ENCODE results near the gene TMEM14C. TPM values are rescaled to one million over a fixed set of nuclear protein-coding genes. Genes with fewer than 3 reads are reported as not detected.
"Not testable (repeated sequence)": the region's sequence is repeated elsewhere in the genome, so short reads cannot be mapped to it uniquely, and the experiment has no call there.

Gene TMEM14C
- polyA plus RNA-seq, 3 donors = 167 to 182 (median 173) TPM

GRCh38 chr6:10720960-10721849 lies 1.7 kb upstream of the TMEM14C start:
- not testable (repeated sequence) for DNase-seq (ENCODE audit: low read depth in 3 of 3, low spot score in 2 of 3)

- DNase-seq (ENCODE audit: low read depth in 3 of 3, low spot score in 2 of 3) = no peak
Measured at GRCh38 chr6:10721850-10722569, 860 bp upstream of the TMEM14C start.

- no peak for DNase-seq (ENCODE audit: low read depth in 3 of 3, low spot score in 2 of 3)
Measured at GRCh38 chr6:10722570-10722819, 375 bp upstream of the TMEM14C start.

- DNase-seq (ENCODE audit: low read depth in 3 of 3, low spot score in 2 of 3) = no peak
Measured at GRCh38 chr6:10723567-10723881, 654 bp downstream of the TMEM14C start.

GRCh38 chr6:10725044-10725443 lies 2.2 kb downstream of the TMEM14C start:
- DNase-seq (ENCODE audit: low read depth in 3 of 3, low spot score in 2 of 3) = no peak

- no peak for DNase-seq (ENCODE audit: low read depth in 3 of 3, low spot score in 2 of 3)
Measured at GRCh38 chr6:10725716-10726115, 2.8 kb downstream of the TMEM14C start.

GRCh38 chr6:10730254-10730653 lies 7.4 kb downstream of the TMEM14C start:
- DNase-seq (ENCODE audit: low read depth in 3 of 3, low spot score in 2 of 3) = no peak

- no peak for DNase-seq (ENCODE audit: low read depth in 3 of 3, low spot score in 2 of 3)
Measured at GRCh38 chr6:10733151-10733715, 10.4 kb downstream of the TMEM14C start.

- no peak for DNase-seq (ENCODE audit: low read depth in 3 of 3, low spot score in 2 of 3)
Measured at GRCh38 chr6:10733863-10734262, 11.0 kb downstream of the TMEM14C start.

GRCh38 chr6:10736731-10737130 lies 13.9 kb downstream of the TMEM14C start:
- no peak for DNase-seq (ENCODE audit: low read depth in 3 of 3, low spot score in 2 of 3)

GRCh38 chr6:10740061-10740460 lies 17.2 kb downstream of the TMEM14C start:
- no peak for DNase-seq (ENCODE audit: low read depth in 3 of 3, low spot score in 2 of 3)

GRCh38 chr6:10741643-10742042 lies 18.8 kb downstream of the TMEM14C start:
- not testable (repeated sequence) for DNase-seq (ENCODE audit: low read depth in 3 of 3, low spot score in 2 of 3)

GRCh38 chr6:10742251-10742650 lies 19.4 kb downstream of the TMEM14C start:
- no peak for DNase-seq (ENCODE audit: low read depth in 3 of 3, low spot score in 2 of 3)

GRCh38 chr6:10743515-10743914 lies 20.6 kb downstream of the TMEM14C start:
- DNase-seq (ENCODE audit: low read depth in 3 of 3, low spot score in 2 of 3) = no peak

- no peak for DNase-seq (ENCODE audit: low read depth in 3 of 3, low spot score in 2 of 3)
Measured at GRCh38 chr6:10745116-10745515, 22.2 kb downstream of the TMEM14C start.

GRCh38 chr6:10746915-10747250 lies 24.0 kb downstream of the TMEM14C start:
- no peak for DNase-seq (ENCODE audit: low read depth in 3 of 3, low spot score in 2 of 3)

- peak; percentile 87 to 94 (median 94) for DNase-seq (ENCODE audit: low read depth in 3 of 3, low spot score in 2 of 3)
Measured at GRCh38 chr6:10747251-10747972, 24.5 kb downstream of the TMEM14C start, which contains the start of gene TMEM14B. TMEM14B (plus strand) TSS chr6:10747805; CDS start chr6:10749246, 1,441 bp downstream.

- DNase-seq (ENCODE audit: low read depth in 3 of 3, low spot score in 2 of 3) = no peak
Measured at GRCh38 chr6:10749734-10750133, 26.9 kb downstream of the TMEM14C start.

GRCh38 chr6:10750568-10750967 lies 27.7 kb downstream of the TMEM14C start:
- not testable (repeated sequence) for DNase-seq (ENCODE audit: low read depth in 3 of 3, low spot score in 2 of 3)

GRCh38 chr6:10751757-10752156 lies 28.9 kb downstream of the TMEM14C start:
- DNase-seq (ENCODE audit: low read depth in 3 of 3, low spot score in 2 of 3) = not testable (repeated sequence)

GRCh38 chr6:10756085-10756484 lies 33.2 kb downstream of the TMEM14C start:
- no peak for DNase-seq (ENCODE audit: low read depth in 3 of 3, low spot score in 2 of 3)

All from right renal cortex interstitium (tissue), 3 donors.